Testis (tissue), 2 donors: ENCODE measurements around the gene MNT.

Experiments
- CTCF ChIP-seq, 3 experiments: fragments of 450-650 bp in 2 of 3; fragments of 200-600 bp in 1 of 3; sonication (generic) in 1 of 3; IDR thresholded peaks; one replicate each; pipeline ENCODE4 v1.5.1; 2016 to 2019; ENCODE audit warnings: antibody characterized with exemption in 3 of 3, mild to moderate bottlenecking in 2 of 3, moderate library complexity in 1 of 3
- POLR2A ChIP-seq: fragments of 450-650 bp; IDR thresholded peaks from one replicate; pipeline ENCODE4 v1.6.1; 2017; ENCODE audit warnings: antibody characterized with exemption, mild to moderate bottlenecking, moderate library complexity

GRCh38 chr17:2391597-2392251 lies 9.1 kb downstream of the MNT start:
- TF ChIP-seq CTCF (IDR thresholded peaks at IDR 0.05) (no peak), POLR2A (no peak)
